Stimulated activated effector memory CD8-positive, alpha-beta T cell treated with anti-CD3 and anti-CD28 coated beads, Interleukin-12 subunit alpha, Interleukin-12 subunit beta, amount 100 ng/mL, for 72 hours (primary cell): ENCODE measurements around the gene SMG6.
"Not testable (repeated sequence)": the region's sequence is repeated elsewhere in the genome, so short reads cannot be mapped to it uniquely, and the experiment has no call there.

Experiments
- ATAC-seq: fragments of 150-1000 bp; cut with Tn5 transposase; 2 replicates; pipeline ENCODE4 v1.10.0; 2021
- DNase-seq, 2 donors: peaks; one replicate each; pipeline ENCODE4 v3.0.0; 2021 to 2022; ENCODE audit warnings: low spot score in 2 of 2
- H3K27ac Mint-ChIP-seq: one replicate; pipeline ENCODE4 v1.8.0; 2022; ENCODE audit warnings: mild to moderate bottlenecking, mixed read lengths
- H3K36me3 Mint-ChIP-seq: one replicate; pipeline ENCODE4 v1.8.0; 2022; ENCODE audit warnings: mild to moderate bottlenecking, mixed read lengths
- H3K4me1 Mint-ChIP-seq: one replicate; pipeline ENCODE4 v1.8.0; 2022; ENCODE audit warnings: mixed read lengths
- H3K4me3 Mint-ChIP-seq: one replicate; pipeline ENCODE4 v1.8.0; 2022; ENCODE audit warnings: mild to moderate bottlenecking, mixed read lengths
- H3K9me3 Mint-ChIP-seq: one replicate; pipeline ENCODE4 v1.8.0; 2022; ENCODE audit warnings: mixed read lengths

The SMG6 gene

DNA sequence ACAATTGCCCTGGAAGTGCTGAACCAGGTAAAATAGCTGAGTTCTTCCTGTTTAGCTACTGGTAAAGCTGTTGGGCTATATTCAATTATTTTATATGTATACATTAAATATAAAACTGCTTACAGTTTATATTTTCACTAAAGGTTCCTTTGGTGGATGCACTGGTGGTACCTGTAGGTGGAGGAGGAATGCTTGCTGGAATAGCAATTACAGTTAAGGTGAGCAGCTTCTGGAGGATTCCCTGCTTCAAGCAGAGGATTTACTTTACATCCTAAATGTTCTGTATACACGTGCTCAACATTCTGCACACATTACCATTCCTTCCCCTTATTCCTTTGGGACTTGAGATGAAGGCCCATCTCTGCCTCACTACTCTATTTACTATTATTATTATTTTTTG is 17.8 kb upstream of the SMG6 start:
- DNase-seq: no peak
- H3K27ac Mint-ChIP-seq: no peak overlapping the region

GRCh38 chr17:2319051-2319450 is 15.5 kb upstream of the SMG6 start:
- no peak for ATAC-seq
- peaks cover 17% of the 10 kb centered on the region for H3K36me3 Mint-ChIP-seq
- no peaks in the 10 kb centered on the region for H3K4me1 Mint-ChIP-seq
- no peaks in the 10 kb centered on the region for H3K9me3 Mint-ChIP-seq
- peak overlapping the region; percentile 5 for H3K27ac Mint-ChIP-seq
- H3K4me3 Mint-ChIP-seq: no peak overlapping the region
- no peak for DNase-seq

More for the DNA sequence above, 17.8 kb upstream of the SMG6 start:
- ATAC-seq: no peak
- H3K36me3 Mint-ChIP-seq: peaks cover 17% of the 10 kb centered on the region
- H3K9me3 Mint-ChIP-seq: no peaks in the 10 kb centered on the region
- H3K4me3 Mint-ChIP-seq: no peak overlapping the region
- H3K4me1 Mint-ChIP-seq: no peaks in the 10 kb centered on the region

GRCh38 chr17:2317796-2318195 is 14.2 kb upstream of the SMG6 start:
- Mint-ChIP-seq H3K27ac (no peak overlapping the region), H3K4me1 (no peaks in the 10 kb centered on the region), H3K9me3 (no peaks in the 10 kb centered on the region), H3K36me3 (peaks cover 17% of the 10 kb centered on the region), H3K4me3 (no peak overlapping the region)
- ATAC-seq (no peak), DNase-seq (no peak)

DNA sequence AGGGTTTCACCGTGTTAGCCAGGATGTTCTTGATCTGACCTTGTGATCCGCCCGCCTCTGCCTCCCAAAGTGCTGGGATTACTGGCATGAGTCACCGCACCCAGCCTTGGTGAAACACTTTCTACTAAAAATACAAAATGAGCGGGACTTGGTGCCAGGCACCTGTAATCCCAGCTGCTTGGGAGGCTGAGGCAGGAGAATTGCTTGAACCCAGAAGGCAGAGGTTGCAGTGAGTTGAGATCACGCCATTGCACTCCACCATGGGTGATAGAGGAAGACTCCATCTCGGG is 13.3 kb upstream of the SMG6 start:
- not testable (repeated sequence) for DNase-seq, H3K4me3 Mint-ChIP-seq, H3K9me3 Mint-ChIP-seq, H3K4me1 Mint-ChIP-seq, ATAC-seq, H3K27ac Mint-ChIP-seq
- H3K36me3 Mint-ChIP-seq: peaks cover 17% of the 10 kb centered on the region

- no peaks in the 10 kb centered on the region for H3K36me3 Mint-ChIP-seq
These were observed 9.2 kb upstream of the SMG6 start for GRCh38 chr17:2312736-2313135.

DNA sequence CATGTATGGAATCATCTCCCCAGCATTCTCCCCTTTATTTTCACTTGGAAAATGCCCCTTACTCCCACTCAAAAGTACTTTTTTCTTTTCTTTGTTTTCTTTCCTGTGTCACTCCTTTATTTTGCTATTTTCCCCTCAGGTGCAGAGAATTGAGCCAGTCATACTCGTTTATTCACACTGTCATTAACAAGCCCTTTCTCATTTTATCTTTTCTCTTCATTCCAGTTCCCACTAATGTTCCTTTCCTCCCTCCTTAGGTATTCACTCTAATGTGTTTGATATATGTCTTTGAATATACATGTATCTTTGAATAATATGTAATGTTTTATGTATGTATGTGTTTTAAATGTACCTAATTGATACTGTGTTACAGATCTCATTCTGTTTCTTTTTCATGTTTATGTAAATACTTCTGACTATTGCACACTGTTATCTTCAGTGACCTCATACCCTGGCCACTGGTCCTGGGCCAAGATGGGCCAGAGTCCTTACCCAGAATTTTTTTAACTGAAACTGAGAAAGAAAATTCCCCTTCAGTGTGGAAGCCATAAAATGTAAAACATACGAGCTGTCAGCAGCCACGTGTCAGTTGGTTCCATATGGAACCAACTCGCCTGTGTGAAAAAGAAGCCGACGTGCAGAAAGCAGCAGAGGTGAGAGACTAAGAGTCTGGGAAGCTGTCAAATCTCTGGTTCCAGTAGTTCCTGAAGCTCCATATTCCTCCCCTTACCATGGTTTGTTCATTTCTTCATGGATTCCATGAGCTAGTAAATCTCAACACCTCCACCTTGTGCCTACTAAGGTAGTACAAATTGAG is 6.0 kb upstream of the SMG6 start:
- DNase-seq (no peak), ATAC-seq (no peak)
- Mint-ChIP-seq H3K4me1 (peaks cover 23% of the 10 kb centered on the region), H3K27ac (no peak overlapping the region), H3K36me3 (peaks cover 6% of the 10 kb centered on the region), H3K4me3 (no peak overlapping the region), H3K9me3 (no peaks in the 10 kb centered on the region)

More at GRCh38 chr17:2312736-2313135, 9.2 kb upstream of the SMG6 start:
- Mint-ChIP-seq H3K4me3 (no peak overlapping the region), H3K4me1 (peaks cover 6% of the 10 kb centered on the region), H3K9me3 (no peaks in the 10 kb centered on the region), H3K27ac (no peak overlapping the region)
- ATAC-seq: no peak
- no peak for DNase-seq

GRCh38 chr17:2304931-2305330 is 1.3 kb upstream of the SMG6 start:
- ATAC-seq (no peak), DNase-seq (no peak)
- peak overlapping the region; percentile 81 for H3K4me3 Mint-ChIP-seq
- peaks cover 41% of the 10 kb centered on the region for H3K4me1 Mint-ChIP-seq
- H3K36me3 Mint-ChIP-seq: peaks cover 18% of the 10 kb centered on the region
- H3K27ac Mint-ChIP-seq: peak overlapping the region; percentile 76
- no peaks in the 10 kb centered on the region for H3K9me3 Mint-ChIP-seq

GRCh38 chr17:2302778-2303203 is 794 bp downstream of the SMG6 start:
- peak overlapping the region; percentile 74 for H3K27ac Mint-ChIP-seq
- peaks cover 39% of the 10 kb centered on the region for H3K36me3 Mint-ChIP-seq
- peak overlapping the region; percentile 81 for H3K4me3 Mint-ChIP-seq
- peaks cover 41% of the 10 kb centered on the region for H3K4me1 Mint-ChIP-seq
- no peaks in the 10 kb centered on the region for H3K9me3 Mint-ChIP-seq
- no peak for ATAC-seq
- DNase-seq: no peak

GRCh38 chr17:2299756-2300155 is 3.8 kb downstream of the SMG6 start:
- Mint-ChIP-seq H3K4me1 (peaks cover 50% of the 10 kb centered on the region), H3K9me3 (no peaks in the 10 kb centered on the region), H3K4me3 (no peak overlapping the region), H3K27ac (no peak overlapping the region), H3K36me3 (peaks cover 64% of the 10 kb centered on the region)
- ATAC-seq (no peak), DNase-seq (no peak)

GRCh38 chr17:2299136-2299535 is 4.4 kb downstream of the SMG6 start:
- Mint-ChIP-seq H3K27ac (no peak overlapping the region), H3K9me3 (no peaks in the 10 kb centered on the region), H3K4me1 (peaks cover 55% of the 10 kb centered on the region), H3K4me3 (no peak overlapping the region), H3K36me3 (peaks cover 70% of the 10 kb centered on the region)
- DNase-seq (no peak), ATAC-seq (no peak)

GRCh38 chr17:2297023-2297422 is 6.6 kb downstream of the SMG6 start:
- Mint-ChIP-seq H3K4me1 (peaks cover 57% of the 10 kb centered on the region), H3K9me3 (no peaks in the 10 kb centered on the region), H3K4me3 (no peak overlapping the region)

DNA sequence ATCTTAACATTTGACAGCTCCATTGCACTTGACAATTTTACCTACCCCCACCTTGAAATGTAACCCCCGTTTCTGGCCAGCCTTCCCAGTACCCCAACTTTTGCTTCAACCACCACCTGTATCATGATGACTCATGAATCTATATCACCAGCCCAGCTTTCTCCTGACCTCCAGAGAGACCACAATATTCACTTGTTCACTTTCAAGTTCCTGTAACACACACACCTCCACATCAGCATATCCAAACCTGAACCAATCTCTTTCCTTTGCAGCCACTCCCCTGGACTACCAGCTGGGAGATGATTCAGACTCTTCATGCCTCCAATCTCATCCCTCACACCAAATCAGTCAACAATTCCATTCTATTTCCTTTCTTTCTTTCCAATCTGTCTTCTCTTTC is 8.0 kb downstream of the SMG6 start:
- DNase-seq (no peak), ATAC-seq (peak; percentile 67)
- Mint-ChIP-seq H3K4me3 (no peak overlapping the region), H3K4me1 (peaks cover 47% of the 10 kb centered on the region), H3K9me3 (no peaks in the 10 kb centered on the region), H3K27ac (peak overlapping the region; percentile 2), H3K36me3 (peaks cover 95% of the 10 kb centered on the region)

More at GRCh38 chr17:2297023-2297422, 6.6 kb downstream of the SMG6 start:
- no peak for ATAC-seq
- no peak overlapping the region for H3K27ac Mint-ChIP-seq
- DNase-seq: no peak
- peaks cover 81% of the 10 kb centered on the region for H3K36me3 Mint-ChIP-seq

GRCh38 chr17:2292100-2292499 is 11.5 kb downstream of the SMG6 start:
- H3K4me3 Mint-ChIP-seq: no peak overlapping the region
- H3K9me3 Mint-ChIP-seq: no peaks in the 10 kb centered on the region
- DNase-seq (no peak), ATAC-seq (no peak)
- H3K4me1 Mint-ChIP-seq: peaks cover 27% of the 10 kb centered on the region
- H3K27ac Mint-ChIP-seq: no peak overlapping the region
- H3K36me3 Mint-ChIP-seq: peaks cover 95% of the 10 kb centered on the region

DNA sequence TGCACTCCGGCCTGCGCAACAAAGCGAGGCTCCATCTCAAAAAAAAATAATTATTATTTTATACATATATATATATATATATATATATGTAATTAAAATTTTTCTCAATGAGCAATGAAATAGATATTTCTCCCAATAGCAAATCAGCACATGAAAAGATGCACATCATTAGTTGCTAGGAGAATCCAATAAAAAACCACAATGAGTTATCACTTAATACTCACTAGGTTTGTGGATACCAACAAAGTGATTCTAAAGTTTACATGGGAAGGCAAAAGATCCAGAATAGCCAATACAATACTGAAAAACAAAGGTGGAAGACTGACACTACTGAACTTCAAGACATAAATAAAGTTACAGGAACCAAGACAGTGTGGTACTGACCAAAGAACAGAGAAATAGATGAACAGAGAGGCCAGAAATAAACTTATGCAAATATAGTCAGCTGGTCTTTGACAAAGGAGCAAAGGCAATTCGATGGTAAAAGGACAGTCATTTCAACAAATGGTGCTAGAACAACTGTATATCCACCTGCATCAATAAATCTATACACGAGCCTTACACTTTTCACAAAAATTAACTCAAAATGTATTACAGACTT is 13.6 kb downstream of the SMG6 start:
- ATAC-seq (no peak), DNase-seq (no peak)
- Mint-ChIP-seq H3K36me3 (peaks cover 95% of the 10 kb centered on the region), H3K4me3 (no peak overlapping the region), H3K27ac (no peak overlapping the region), H3K4me1 (peaks cover 11% of the 10 kb centered on the region), H3K9me3 (no peaks in the 10 kb centered on the region)

- Mint-ChIP-seq H3K9me3 (no peaks in the 10 kb centered on the region), H3K36me3 (peaks cover 98% of the 10 kb centered on the region), H3K4me1 (peaks cover 23% of the 10 kb centered on the region), H3K4me3 (no peak overlapping the region), H3K27ac (no peak overlapping the region)
- DNase-seq: no peak
- ATAC-seq: no peak
These were observed 20.3 kb downstream of the SMG6 start for GRCh38 chr17:2283302-2283701.

DNA sequence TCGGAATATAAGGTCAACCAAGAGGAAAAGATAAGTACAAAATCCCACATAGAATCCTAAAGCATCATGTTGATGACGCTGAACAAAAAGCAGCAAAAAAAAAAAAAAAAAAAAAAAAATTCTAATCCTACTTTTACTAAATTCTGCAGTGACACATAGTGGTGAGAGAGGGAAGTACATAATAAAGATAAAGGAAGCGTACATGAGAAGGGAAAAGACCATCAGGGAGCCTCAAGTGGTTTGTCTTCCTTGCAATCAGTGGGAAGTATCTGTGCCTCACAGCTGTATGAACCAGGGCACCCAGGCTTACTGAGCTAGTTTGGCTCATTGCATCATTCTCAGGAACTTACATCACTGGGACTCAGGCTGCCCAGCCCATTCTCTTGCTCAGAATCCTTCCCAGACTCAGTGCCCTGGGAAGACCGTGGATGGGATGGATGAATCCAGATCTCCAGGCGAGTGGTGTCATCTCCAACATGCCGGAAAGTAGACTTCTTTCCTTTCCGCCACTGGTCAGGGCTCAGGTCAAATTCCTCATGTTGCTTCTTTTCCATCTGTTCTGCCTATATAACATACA is 21.2 kb downstream of the SMG6 start:
- ATAC-seq (peak; percentile 53), DNase-seq (no peak)
- H3K4me3 Mint-ChIP-seq: no peak overlapping the region
- peak overlapping the region; percentile 32 for H3K27ac Mint-ChIP-seq
- H3K4me1 Mint-ChIP-seq: peaks cover 23% of the 10 kb centered on the region
- no peaks in the 10 kb centered on the region for H3K9me3 Mint-ChIP-seq
- H3K36me3 Mint-ChIP-seq: peaks cover 94% of the 10 kb centered on the region
